ENCODE results near the gene UBE3A.
A peak's percentile ranks its signal among the peaks of the same experiment; 100 is the strongest.

Gene UBE3A

GRCh38 chr15:25438601-25439368 lies at the start of gene UBE3A:
UBE3A (minus strand) TSS chr15:25439024; CDS start chr15:25409107, 29,917 bp downstream.
- H3K27me3 Mint-ChIP-seq: no peaks in the 10 kb centered on the region
- H3K36me3 Mint-ChIP-seq: peaks cover 6% of the 10 kb centered on the region
- no peaks in the 10 kb centered on the region for H3K9me3 Mint-ChIP-seq
- H3K4me3 Mint-ChIP-seq: peak within 1 kb of the TSS; percentile 79
- ATAC-seq: peak; percentile 96
- peaks cover 33% of the 10 kb centered on the region for H3K4me1 Mint-ChIP-seq
- H3K27ac Mint-ChIP-seq: peak within 1 kb of the TSS; percentile 91

- Mint-ChIP-seq H3K4me3 (no peak overlapping the region), H3K27ac (no peak overlapping the region), H3K36me3 (peaks cover 10% of the 10 kb centered on the region), H3K9me3 (peaks cover 10% of the 10 kb centered on the region), H3K27me3 (no peaks in the 10 kb centered on the region), H3K4me1 (no peaks in the 10 kb centered on the region)
- ATAC-seq: no peak
Observed at GRCh38 chr15:25487226-25487884, 48.5 kb upstream of the UBE3A start.

- Mint-ChIP-seq H3K27me3 (no peaks in the 10 kb centered on the region), H3K4me1 (no peaks in the 10 kb centered on the region), H3K27ac (no peak overlapping the region), H3K9me3 (peaks cover 10% of the 10 kb centered on the region), H3K4me3 (no peak overlapping the region), H3K36me3 (peaks cover 10% of the 10 kb centered on the region)
- no peak for ATAC-seq
Observed at GRCh38 chr15:25486051-25486450, 47.2 kb upstream of the UBE3A start.

- Mint-ChIP-seq H3K9me3 (peaks cover 3% of the 10 kb centered on the region), H3K27me3 (peaks cover 7% of the 10 kb centered on the region), H3K27ac (no peak overlapping the region), H3K36me3 (peaks cover 5% of the 10 kb centered on the region), H3K4me1 (no peaks in the 10 kb centered on the region), H3K4me3 (no peak overlapping the region)
- no peak for ATAC-seq
Observed at GRCh38 chr15:25481208-25481859, 42.5 kb upstream of the UBE3A start.

- peaks cover under 1% of the 10 kb centered on the region for H3K36me3 Mint-ChIP-seq
- H3K27me3 Mint-ChIP-seq: peaks cover 7% of the 10 kb centered on the region
- no peak overlapping the region for H3K27ac Mint-ChIP-seq
- ATAC-seq: no peak
- H3K4me3 Mint-ChIP-seq: no peak overlapping the region
- H3K9me3 Mint-ChIP-seq: peaks cover under 1% of the 10 kb centered on the region
- H3K4me1 Mint-ChIP-seq: no peaks in the 10 kb centered on the region
Observed at GRCh38 chr15:25478313-25478712, 39.5 kb upstream of the UBE3A start.

GRCh38 chr15:25477816-25478215 lies 39.0 kb upstream of the UBE3A start:
- ATAC-seq: no peak
- H3K36me3 Mint-ChIP-seq: no peaks in the 10 kb centered on the region
- peaks cover 5% of the 10 kb centered on the region for H3K9me3 Mint-ChIP-seq
- no peak overlapping the region for H3K27ac Mint-ChIP-seq
- H3K4me3 Mint-ChIP-seq: no peak overlapping the region
- peaks cover 7% of the 10 kb centered on the region for H3K27me3 Mint-ChIP-seq
- no peaks in the 10 kb centered on the region for H3K4me1 Mint-ChIP-seq

GRCh38 chr15:25474251-25474650 lies 35.4 kb upstream of the UBE3A start:
- Mint-ChIP-seq H3K4me1 (no peaks in the 10 kb centered on the region), H3K27me3 (no peaks in the 10 kb centered on the region), H3K36me3 (no peaks in the 10 kb centered on the region), H3K4me3 (no peak overlapping the region), H3K9me3 (peaks cover 18% of the 10 kb centered on the region), H3K27ac (no peak overlapping the region)
- no peak for ATAC-seq

GRCh38 chr15:25470230-25470629 lies 31.4 kb upstream of the UBE3A start:
- no peak for ATAC-seq
- Mint-ChIP-seq H3K4me1 (no peaks in the 10 kb centered on the region), H3K4me3 (no peak overlapping the region), H3K27me3 (no peaks in the 10 kb centered on the region), H3K36me3 (no peaks in the 10 kb centered on the region), H3K9me3 (peaks cover 26% of the 10 kb centered on the region), H3K27ac (no peak overlapping the region)

GRCh38 chr15:25469377-25469776 lies 30.6 kb upstream of the UBE3A start:
- no peak overlapping the region for H3K4me3 Mint-ChIP-seq
- H3K27me3 Mint-ChIP-seq: no peaks in the 10 kb centered on the region
- ATAC-seq: no peak
- no peak overlapping the region for H3K27ac Mint-ChIP-seq
- peaks cover 29% of the 10 kb centered on the region for H3K9me3 Mint-ChIP-seq
- no peaks in the 10 kb centered on the region for H3K4me1 Mint-ChIP-seq
- H3K36me3 Mint-ChIP-seq: no peaks in the 10 kb centered on the region

- Mint-ChIP-seq H3K9me3 (peaks cover 30% of the 10 kb centered on the region), H3K27me3 (no peaks in the 10 kb centered on the region), H3K4me1 (no peaks in the 10 kb centered on the region), H3K36me3 (no peaks in the 10 kb centered on the region), H3K4me3 (no peak overlapping the region), H3K27ac (no peak overlapping the region)
- no peak for ATAC-seq
Observed at GRCh38 chr15:25468611-25469010, 29.8 kb upstream of the UBE3A start.

GRCh38 chr15:25465835-25466234 lies 27.0 kb upstream of the UBE3A start:
- no peak overlapping the region for H3K27ac Mint-ChIP-seq
- H3K27me3 Mint-ChIP-seq: no peaks in the 10 kb centered on the region
- no peaks in the 10 kb centered on the region for H3K4me1 Mint-ChIP-seq
- H3K36me3 Mint-ChIP-seq: no peaks in the 10 kb centered on the region
- ATAC-seq: no peak
- H3K9me3 Mint-ChIP-seq: peaks cover 15% of the 10 kb centered on the region
- H3K4me3 Mint-ChIP-seq: no peak overlapping the region

- no peak for ATAC-seq
- Mint-ChIP-seq H3K36me3 (no peaks in the 10 kb centered on the region), H3K9me3 (peaks cover 12% of the 10 kb centered on the region), H3K4me3 (no peak overlapping the region), H3K27ac (no peak overlapping the region), H3K27me3 (no peaks in the 10 kb centered on the region), H3K4me1 (no peaks in the 10 kb centered on the region)
Observed at GRCh38 chr15:25464784-25465183, 26.0 kb upstream of the UBE3A start.

- no peak overlapping the region for H3K4me3 Mint-ChIP-seq
- H3K36me3 Mint-ChIP-seq: no peaks in the 10 kb centered on the region
- peaks cover 12% of the 10 kb centered on the region for H3K9me3 Mint-ChIP-seq
- no peak overlapping the region for H3K27ac Mint-ChIP-seq
- H3K4me1 Mint-ChIP-seq: no peaks in the 10 kb centered on the region
- H3K27me3 Mint-ChIP-seq: no peaks in the 10 kb centered on the region
- ATAC-seq: no peak
Observed at GRCh38 chr15:25464383-25464782, 25.6 kb upstream of the UBE3A start.

- no peak for ATAC-seq
- H3K27ac Mint-ChIP-seq: no peak overlapping the region
- H3K36me3 Mint-ChIP-seq: no peaks in the 10 kb centered on the region
Observed at GRCh38 chr15:25456196-25456595, 17.4 kb upstream of the UBE3A start.

GRCh38 chr15:25455226-25455625 lies 16.4 kb upstream of the UBE3A start:
- no peak overlapping the region for H3K4me3 Mint-ChIP-seq
- H3K27me3 Mint-ChIP-seq: no peaks in the 10 kb centered on the region
- no peak overlapping the region for H3K27ac Mint-ChIP-seq
- peaks cover 5% of the 10 kb centered on the region for H3K9me3 Mint-ChIP-seq
- H3K4me1 Mint-ChIP-seq: no peaks in the 10 kb centered on the region
- no peaks in the 10 kb centered on the region for H3K36me3 Mint-ChIP-seq
- no peak for ATAC-seq

More at GRCh38 chr15:25456196-25456595, 17.4 kb upstream of the UBE3A start:
- Mint-ChIP-seq H3K4me3 (no peak overlapping the region), H3K9me3 (peaks cover 4% of the 10 kb centered on the region), H3K27me3 (no peaks in the 10 kb centered on the region), H3K4me1 (no peaks in the 10 kb centered on the region)

All from stimulated activated memory B cell treated with anti-CD40 and anti-IgM and Interleukin-4, amounts not matched to agents 10 μg/mL and 1 μg/mL and 100 μg/mL, for 72 hours (primary cell).